BE2C (cell line): ENCODE data around the gene SH3BGRL2.
A peak's percentile ranks its signal among the peaks of the same experiment; 100 is the strongest.

Experiments used
- DNase-seq: peaks from one replicate; pipeline ENCODE4 v3.0.0-alpha.2; 2020
- H3K27me3 ChIP-seq: fragments of 250-450 bp; sonication (Bioruptor Pico); 2 replicates; pipeline ENCODE4 v1.5.1; 2020; ENCODE audit warnings: mild to moderate bottlenecking
- H3K36me3 ChIP-seq: fragments of 250-450 bp; sonication (Bioruptor Pico); 2 replicates; pipeline ENCODE4 v1.5.1; 2020; ENCODE audit warnings: mild to moderate bottlenecking
- H3K4me1 ChIP-seq: fragments of 250-450 bp; sonication (Bioruptor Pico); 2 replicates; pipeline ENCODE4 v1.5.1; 2020
- H3K4me3 ChIP-seq: 2 replicates; pipeline ENCODE4 v1.5.1; 2011; ENCODE audit warnings: low read depth, low read length
- H3K9me3 ChIP-seq: fragments of 250-450 bp; sonication (Bioruptor Pico); 2 replicates; pipeline ENCODE4 v1.5.1; 2020
- TF ChIP-seq, protein P1 (sequence below): IDR thresholded peaks from 2 replicates; pipeline ENCODE4 v1.5.1; 2012; ENCODE audit warnings: mild to moderate bottlenecking, low read depth, low read length

Gene SH3BGRL2

DNA sequence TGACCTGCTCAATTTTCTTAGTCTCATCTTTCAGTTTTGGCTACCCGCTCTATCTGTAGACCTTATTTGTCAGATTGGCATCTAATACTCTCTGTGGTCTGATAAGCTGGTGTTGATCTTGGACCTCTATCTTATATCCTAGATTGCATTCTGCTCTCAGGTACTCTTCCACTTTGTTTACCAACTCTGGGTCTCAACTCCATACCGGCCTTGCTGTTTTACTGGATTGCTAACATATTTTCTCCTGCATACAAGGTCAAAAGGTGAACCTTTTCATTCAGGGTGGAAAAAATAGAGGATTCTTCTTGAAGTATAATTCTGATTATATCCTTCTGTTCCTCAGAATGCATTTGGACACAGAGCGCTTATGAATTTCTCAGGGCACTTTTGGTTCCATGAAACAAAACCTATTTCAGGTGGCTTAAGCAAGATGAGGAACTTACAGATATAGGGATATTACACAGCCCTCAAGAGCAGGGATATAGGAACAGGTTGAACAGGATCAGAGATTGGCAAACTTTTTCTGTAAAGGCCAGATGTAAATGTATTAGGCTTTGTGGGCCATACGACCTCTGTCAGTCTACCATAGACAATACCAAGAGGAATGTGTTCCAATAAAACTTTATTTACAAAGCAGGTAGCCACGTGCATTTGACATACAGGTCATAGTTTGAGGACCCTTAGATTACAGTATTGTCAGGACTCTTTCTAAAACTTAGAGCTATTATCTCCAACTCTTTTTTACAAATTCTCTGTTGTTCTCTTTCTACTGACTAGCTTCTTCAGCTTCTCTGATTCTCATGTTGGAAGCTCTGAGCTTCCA is 2.5 kb upstream of the SH3BGRL2 start:
- TF ChIP-seq, protein P1, sequence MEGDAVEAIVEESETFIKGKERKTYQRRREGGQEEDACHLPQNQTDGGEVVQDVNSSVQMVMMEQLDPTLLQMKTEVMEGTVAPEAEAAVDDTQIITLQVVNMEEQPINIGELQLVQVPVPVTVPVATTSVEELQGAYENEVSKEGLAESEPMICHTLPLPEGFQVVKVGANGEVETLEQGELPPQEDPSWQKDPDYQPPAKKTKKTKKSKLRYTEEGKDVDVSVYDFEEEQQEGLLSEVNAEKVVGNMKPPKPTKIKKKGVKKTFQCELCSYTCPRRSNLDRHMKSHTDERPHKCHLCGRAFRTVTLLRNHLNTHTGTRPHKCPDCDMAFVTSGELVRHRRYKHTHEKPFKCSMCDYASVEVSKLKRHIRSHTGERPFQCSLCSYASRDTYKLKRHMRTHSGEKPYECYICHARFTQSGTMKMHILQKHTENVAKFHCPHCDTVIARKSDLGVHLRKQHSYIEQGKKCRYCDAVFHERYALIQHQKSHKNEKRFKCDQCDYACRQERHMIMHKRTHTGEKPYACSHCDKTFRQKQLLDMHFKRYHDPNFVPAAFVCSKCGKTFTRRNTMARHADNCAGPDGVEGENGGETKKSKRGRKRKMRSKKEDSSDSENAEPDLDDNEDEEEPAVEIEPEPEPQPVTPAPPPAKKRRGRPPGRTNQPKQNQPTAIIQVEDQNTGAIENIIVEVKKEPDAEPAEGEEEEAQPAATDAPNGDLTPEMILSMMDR: no peak
- Histone ChIP-seq H3K27me3 (no peaks in the 10 kb centered on the region; the same call in 1 of the 2 replicates), H3K36me3 (no peaks in the 10 kb centered on the region), H3K9me3 (no peaks in the 10 kb centered on the region), H3K4me3 (no peak overlapping the region), H3K4me1 (no peaks in the 10 kb centered on the region; the same call in 1 of the 2 replicates)
- no peak for DNase-seq

DNA sequence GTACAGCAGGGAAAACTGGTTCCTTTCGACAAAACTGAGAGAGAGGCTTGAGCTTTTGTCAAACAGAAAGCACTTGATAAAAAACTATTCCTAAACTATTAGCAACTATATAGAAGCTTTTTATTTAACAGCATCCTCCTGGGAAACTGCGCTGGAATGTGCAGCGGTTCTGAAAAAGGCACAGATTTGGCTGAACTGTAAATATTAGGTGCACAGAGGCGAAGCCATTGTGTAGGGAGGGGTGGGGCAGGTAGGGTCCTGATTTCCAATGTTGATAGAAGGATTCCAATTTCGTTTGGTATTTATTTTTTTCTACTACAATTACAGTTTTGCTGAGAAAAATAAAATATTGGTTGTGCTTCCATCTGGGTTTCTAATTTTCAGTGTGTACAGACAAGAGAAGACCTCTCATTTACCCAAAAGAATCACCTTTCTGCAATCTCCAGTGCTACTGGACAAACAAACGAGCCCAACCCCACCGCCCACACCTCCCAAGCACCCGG is 698 bp upstream of the SH3BGRL2 start:
- H3K4me3 ChIP-seq: peak overlapping the region; percentile 71
- no peak for DNase-seq
- TF ChIP-seq, protein P1: no peak
- H3K4me1 ChIP-seq: no peaks in the 10 kb centered on the region; the same call in 1 of the 2 replicates
- H3K27me3 ChIP-seq: no peaks in the 10 kb centered on the region; the same call in 1 of the 2 replicates
- H3K9me3 ChIP-seq: no peaks in the 10 kb centered on the region
- no peaks in the 10 kb centered on the region for H3K36me3 ChIP-seq

DNA sequence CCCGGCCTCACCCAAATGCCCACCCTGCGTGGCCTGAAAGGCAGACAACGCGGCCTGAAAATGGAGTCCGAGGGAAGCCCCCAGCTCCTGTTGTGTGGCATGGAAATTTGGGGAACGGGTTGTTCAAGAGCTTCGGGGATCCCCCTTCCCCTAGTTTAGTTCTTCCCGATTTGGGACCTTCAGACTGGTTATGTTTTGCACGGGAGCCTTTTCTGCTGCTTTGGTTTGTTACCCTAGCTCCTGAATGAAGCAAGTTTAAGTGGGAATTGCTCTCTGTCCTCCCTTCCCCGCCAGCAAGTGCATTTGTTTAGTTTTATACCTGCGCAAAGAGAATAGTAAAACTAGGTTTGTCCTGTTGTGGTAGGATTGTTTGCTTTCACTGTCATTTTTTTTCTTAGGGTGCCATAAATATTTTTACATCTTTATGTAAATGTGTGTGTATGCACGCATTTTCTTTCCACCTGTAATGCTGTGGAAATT is 604 bp downstream of the SH3BGRL2 start:
- H3K4me3 ChIP-seq: peak overlapping the region; percentile 71
- no peaks in the 10 kb centered on the region; the same call in 1 of the 2 replicates for H3K27me3 ChIP-seq
- DNase-seq: no peak
- H3K9me3 ChIP-seq: no peaks in the 10 kb centered on the region
- TF ChIP-seq, protein P1: no peak
- H3K4me1 ChIP-seq: no peaks in the 10 kb centered on the region; the same call in 1 of the 2 replicates
- H3K36me3 ChIP-seq: no peaks in the 10 kb centered on the region

DNA sequence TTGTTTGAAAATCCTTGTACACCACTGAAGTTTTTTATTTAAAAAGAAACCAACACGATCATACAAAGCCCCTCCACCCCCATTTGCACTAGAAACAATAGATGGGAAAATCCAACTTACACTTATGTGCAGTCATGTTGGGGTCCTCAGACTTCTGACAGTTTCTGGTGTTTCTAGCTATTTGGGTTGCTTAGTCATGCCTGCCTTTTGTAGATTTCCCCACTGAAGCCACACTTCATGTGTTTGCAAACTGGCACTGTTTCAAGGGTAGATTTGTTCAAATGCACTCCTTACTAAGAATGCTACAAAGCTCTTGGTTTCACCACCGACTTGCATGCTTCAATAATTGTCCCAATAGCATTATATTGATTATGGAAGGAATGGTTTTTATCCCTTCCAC is 1.5 kb downstream of the SH3BGRL2 start:
- TF ChIP-seq, protein P1: no peak
- DNase-seq: no peak
- Histone ChIP-seq H3K27me3 (no peaks in the 10 kb centered on the region; the same call in 1 of the 2 replicates), H3K36me3 (no peaks in the 10 kb centered on the region), H3K9me3 (no peaks in the 10 kb centered on the region), H3K4me3 (no peak overlapping the region), H3K4me1 (no peaks in the 10 kb centered on the region; the same call in 1 of the 2 replicates)

DNA sequence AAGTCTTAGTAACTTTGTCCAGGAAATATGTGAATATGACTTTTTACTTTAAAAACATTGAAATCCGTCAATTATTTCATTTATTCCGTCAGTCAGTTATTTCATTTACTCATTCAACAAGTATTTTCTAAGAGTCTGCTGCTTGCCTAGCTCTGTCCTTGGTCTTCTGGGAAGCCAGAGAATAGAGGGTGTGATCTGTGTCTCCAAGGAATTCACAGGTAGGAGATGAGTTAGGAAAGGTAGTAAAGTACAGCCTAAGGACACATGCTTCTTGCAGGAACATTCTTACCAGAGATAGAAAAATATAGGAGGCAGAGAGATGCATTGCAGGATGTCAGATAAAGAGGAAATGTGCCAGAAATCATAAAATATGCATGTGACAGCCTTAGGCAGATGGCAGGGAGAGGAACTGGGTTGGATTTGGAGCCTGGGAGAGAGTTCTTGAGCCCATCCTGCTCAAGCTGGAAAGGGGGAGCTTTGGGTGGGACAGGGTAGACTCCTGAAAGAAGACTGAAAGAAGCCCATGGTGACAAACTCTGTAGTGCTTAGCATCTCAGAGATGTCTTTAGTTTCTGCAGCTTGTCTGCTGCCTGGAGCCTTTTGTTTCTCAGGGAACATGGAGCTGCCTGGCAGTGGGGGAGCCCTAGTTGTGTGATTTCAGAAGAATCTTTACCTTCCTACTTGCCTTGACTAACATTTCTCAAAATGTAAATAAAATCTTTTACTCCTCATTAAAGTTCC is 3.5 kb downstream of the SH3BGRL2 start:
- H3K36me3 ChIP-seq: no peaks in the 10 kb centered on the region
- no peak for DNase-seq
- TF ChIP-seq, protein P1: no peak

More for the DNA sequence above, 3.5 kb downstream of the SH3BGRL2 start:
- Histone ChIP-seq H3K9me3 (no peaks in the 10 kb centered on the region), H3K27me3 (no peaks in the 10 kb centered on the region; the same call in 1 of the 2 replicates), H3K4me3 (no peak overlapping the region), H3K4me1 (no peaks in the 10 kb centered on the region; the same call in 1 of the 2 replicates)
